AG04449 (cell line): ENCODE data around the gene HOXA13.
A peak's percentile ranks its signal among the peaks of the same experiment; 100 is the strongest.

ENCODE experiments used
- CTCF ChIA-PET: fragments of 350-600 bp; formaldehyde crosslinking; extraction: SDS; loops from one replicate; lab custom pipeline; 2021; ENCODE audit warnings: antibody characterized with exemption; lab: Yijun Ruan, JAX
- POLR2A ChIA-PET: fragments of 400-600, 350-600 bp; formaldehyde crosslinking; extraction: SDS; loops from one replicate; lab custom pipeline; 2020; ENCODE audit warnings: antibody characterized with exemption, inconsistent platforms; lab: Yijun Ruan, JAX
- DNase-seq: peaks from one replicate; pipeline ENCODE4 v3.0.0-alpha.2; 2010; ENCODE audit warnings: low read depth, low spot score
- H3K4me3 ChIP-seq: 2 replicates; pipeline ENCODE4 v1.5.1; 2011; ENCODE audit warnings: low read depth, mild to moderate bottlenecking, control low read depth, low read length
- CTCF ChIP-seq: IDR thresholded peaks from one replicate; pipeline ENCODE4 v1.5.1; 2011; ENCODE audit warnings: mild to moderate bottlenecking, moderate library complexity, low read length, control low read depth, inconsistent platforms; ENCODE audit not compliant: insufficient read depth; ENCODE audit errors: missing control alignments

Gene HOXA13

DNA sequence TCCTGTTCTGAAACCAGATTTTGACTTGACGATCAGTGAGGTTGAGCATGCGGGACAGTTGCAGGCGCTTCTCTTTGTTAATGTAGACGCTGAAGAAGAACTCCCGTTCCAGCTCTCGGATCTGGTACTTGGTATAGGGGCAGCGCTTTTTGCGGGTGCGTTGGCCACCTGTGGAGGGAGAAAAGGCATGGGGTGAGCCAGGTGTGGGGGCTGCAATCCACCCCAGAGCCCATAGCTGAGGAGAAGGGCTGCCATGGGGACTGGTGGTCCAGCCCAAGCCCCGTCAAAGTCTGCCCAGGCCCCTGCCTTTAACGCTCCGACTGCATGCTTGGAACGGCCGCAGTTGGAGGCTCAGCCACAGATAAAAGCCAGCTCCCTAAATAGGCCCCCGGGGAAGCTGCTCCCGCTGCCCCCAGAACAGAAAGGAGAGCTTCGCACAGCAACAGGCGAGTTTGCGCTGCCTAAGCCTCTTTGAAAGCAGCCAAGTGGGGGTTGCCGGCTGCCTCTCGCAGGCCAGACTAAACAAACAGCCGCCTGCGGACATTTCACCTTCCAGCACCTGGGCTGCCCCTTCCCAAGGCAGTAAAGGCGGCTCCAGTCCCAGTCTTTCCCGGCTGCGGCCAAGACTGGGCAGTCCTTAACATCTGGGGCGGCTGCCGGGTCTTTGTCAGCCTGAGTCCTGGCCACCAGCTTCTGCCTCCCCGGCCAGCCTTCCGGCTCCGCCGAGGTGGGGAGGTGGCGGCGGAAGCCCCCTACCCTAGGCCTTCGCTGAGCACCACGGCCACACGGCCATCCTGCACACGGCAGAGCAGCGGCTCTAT is 16.8 kb downstream of the HOXA13 start:
- POLR2A ChIA-PET = interaction anchor here (1.3 to 2.2 kb wide), 2 partner anchors 10 to 20 kb away, joined by 3 to 9 read pairs; partner anchors contain the start of gene HOXA10
- peak overlapping the region; percentile 70 for H3K4me3 ChIP-seq
- CTCF ChIA-PET = interaction anchor here (0.6 to 1.8 kb wide), 8 partner anchors 10 to 738 kb away, joined by 3 to 9 read pairs (median 4); no protein-coding TSS in a partner anchor
- no peak for TF ChIP-seq CTCF
- DNase-seq = no peak

GRCh38 chr7:27182285-27182841 is 17.5 kb downstream of the HOXA13 start:
- CTCF ChIA-PET = interaction anchor here (0.7 to 1.8 kb wide), 7 partner anchors 8 to 880 kb away, joined by 3 to 4 read pairs (median 3); no protein-coding TSS in a partner anchor
- POLR2A ChIA-PET = interaction anchor here (0.8 to 1.3 kb wide), 2 partner anchors 13 to 19 kb away, joined by 3 to 4 read pairs; no protein-coding TSS in a partner anchor
- DNase-seq = no peak
- peak overlapping the region; percentile 70 for H3K4me3 ChIP-seq
- TF ChIP-seq CTCF = no peak

GRCh38 chr7:27181795-27182275 is 18.1 kb downstream of the HOXA13 start:
- DNase-seq = no peak
- CTCF ChIA-PET = interaction anchor here (0.7 to 1.8 kb wide), 5 partner anchors 8 to 880 kb away, joined by 3 to 4 read pairs (median 3); no protein-coding TSS in a partner anchor
- H3K4me3 ChIP-seq = no peak overlapping the region; the same call in 1 of the 2 replicates
- POLR2A ChIA-PET = interaction anchor here (0.8 to 1.3 kb wide), 2 partner anchors 13 to 19 kb away, joined by 3 to 4 read pairs; no protein-coding TSS in a partner anchor
- no peak for TF ChIP-seq CTCF

GRCh38 chr7:27180431-27181420 is 19.2 kb downstream of the HOXA13 start:
- DNase-seq = no peak

More at GRCh38 chr7:27180431-27181420, 19.2 kb downstream of the HOXA13 start:
- ChIA-PET POLR2A (interaction anchor here (1.1 to 4.8 kb wide), 4 partner anchors 11 to 84 kb away, joined by 4 to 53 read pairs (median 11); partner anchors contain the start of gene HOXA9), CTCF (interaction anchor here (0.6 to 9.5 kb wide), 15 partner anchors 9 to 1288 kb away, joined by 3 to 117 read pairs (median 5); partner anchors contain the start of genes HOXA3 and HOXA9)
- peak overlapping the region; percentile 75 for H3K4me3 ChIP-seq
- TF ChIP-seq CTCF = no peak
